Measurements from ENCODE around the gene PGAP6.

PGAP6 gene

DNA sequence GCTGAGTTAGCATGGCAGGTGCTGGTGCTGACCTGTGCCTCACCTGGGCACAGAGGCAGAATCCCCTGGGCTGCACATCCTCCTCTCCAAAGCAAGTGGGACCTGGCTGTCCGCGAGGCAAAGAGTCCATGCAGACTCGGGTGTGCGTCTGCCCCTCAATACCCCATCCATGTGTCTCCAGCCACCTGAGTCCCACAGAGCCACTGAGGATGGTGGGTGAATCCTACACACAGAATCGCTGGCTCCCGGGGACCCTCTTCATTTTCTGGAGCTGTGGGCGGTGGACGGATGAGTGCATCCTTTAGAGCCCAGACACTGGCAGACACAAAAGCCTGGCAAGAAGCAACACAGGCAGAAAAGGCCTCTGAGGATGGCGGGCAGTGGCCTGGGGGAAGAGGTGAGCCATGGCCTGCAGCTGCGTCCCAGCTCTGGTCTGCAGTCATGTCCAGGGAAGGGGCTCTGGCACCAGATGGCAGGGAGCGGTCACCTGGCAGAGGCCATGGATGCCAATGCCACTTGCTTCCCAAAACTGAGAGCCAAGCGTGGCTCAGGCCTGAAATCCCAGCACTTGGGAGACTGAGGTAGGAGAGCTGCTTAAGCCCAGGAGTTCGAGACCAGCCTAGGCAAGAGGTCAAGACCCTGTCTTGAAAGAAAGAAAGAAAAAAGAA lies 59.2 kb downstream of the PGAP6 start:
- no peak for DNase-seq

GRCh38 chr16:321532-321931 lies 60.2 kb downstream of the PGAP6 start:
- DNase-seq: no peak

All from GDM1 (cell line).